Adrenal gland (tissue), 5 donors: ENCODE results near the gene COL23A1.

Experiments used
- POLR2A ChIP-seq, 2 donors: fragments of 450-650 bp; IDR thresholded peaks; one replicate each; pipeline ENCODE4 v1.6.1; 2017; ENCODE audit warnings: antibody characterized with exemption in 2 of 2, mild to moderate bottlenecking in 2 of 2, moderate library complexity in 1 of 2
- TF ChIP-seq, protein P1 (sequence below), 6 experiments: fragments of 450-650 bp in 4 of 6; fragments of 200-600 bp in 2 of 6; sonication (generic) in 1 of 6; IDR thresholded peaks; 1 replicate in 5 of 6; 2 replicates in 1 of 6; pipeline versions ENCODE4 v1.5.1 to v1.8.0; 2016 to 2021; ENCODE audit warnings: antibody characterized with exemption in 6 of 6, mild to moderate bottlenecking in 2 of 6, moderate library complexity in 1 of 6
- donor health status: DM: no; HTN: no; CAD: no.

DNA sequence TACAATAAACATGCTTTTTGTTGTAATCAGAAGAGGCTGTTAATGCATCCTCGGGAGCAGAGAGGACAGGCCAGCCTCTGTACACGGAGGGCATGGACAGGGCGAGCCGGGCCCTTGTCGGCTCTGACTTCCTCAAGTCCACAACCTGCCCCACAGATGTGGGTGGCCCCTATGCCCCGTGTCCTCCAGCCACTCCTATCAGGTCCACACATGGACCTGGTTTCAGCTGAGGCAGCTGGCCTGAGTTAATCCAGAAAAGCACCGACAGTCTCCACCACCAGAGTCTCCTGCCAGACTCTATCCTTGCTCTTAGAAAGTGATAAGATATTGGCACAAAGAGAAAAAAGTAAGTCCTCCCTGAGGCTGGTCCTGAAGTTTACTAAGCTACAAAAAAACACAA is 305.2 kb downstream of the COL23A1 start:
- TF ChIP-seq, protein P1, sequence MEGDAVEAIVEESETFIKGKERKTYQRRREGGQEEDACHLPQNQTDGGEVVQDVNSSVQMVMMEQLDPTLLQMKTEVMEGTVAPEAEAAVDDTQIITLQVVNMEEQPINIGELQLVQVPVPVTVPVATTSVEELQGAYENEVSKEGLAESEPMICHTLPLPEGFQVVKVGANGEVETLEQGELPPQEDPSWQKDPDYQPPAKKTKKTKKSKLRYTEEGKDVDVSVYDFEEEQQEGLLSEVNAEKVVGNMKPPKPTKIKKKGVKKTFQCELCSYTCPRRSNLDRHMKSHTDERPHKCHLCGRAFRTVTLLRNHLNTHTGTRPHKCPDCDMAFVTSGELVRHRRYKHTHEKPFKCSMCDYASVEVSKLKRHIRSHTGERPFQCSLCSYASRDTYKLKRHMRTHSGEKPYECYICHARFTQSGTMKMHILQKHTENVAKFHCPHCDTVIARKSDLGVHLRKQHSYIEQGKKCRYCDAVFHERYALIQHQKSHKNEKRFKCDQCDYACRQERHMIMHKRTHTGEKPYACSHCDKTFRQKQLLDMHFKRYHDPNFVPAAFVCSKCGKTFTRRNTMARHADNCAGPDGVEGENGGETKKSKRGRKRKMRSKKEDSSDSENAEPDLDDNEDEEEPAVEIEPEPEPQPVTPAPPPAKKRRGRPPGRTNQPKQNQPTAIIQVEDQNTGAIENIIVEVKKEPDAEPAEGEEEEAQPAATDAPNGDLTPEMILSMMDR (IDR thresholded peaks at IDR 0.05), result no peak
- TF ChIP-seq POLR2A (IDR thresholded peaks at IDR 0.05), result no peak
